Cerebellar nuclear complex (tissue), 1 donor: ENCODE results near the gene MAU2.
"Not testable (repeated sequence)": the region's sequence is repeated elsewhere in the genome, so short reads cannot be mapped to it uniquely, and the experiment has no call there.

Experiments
- DNase-seq, 2 experiments: peaks; one replicate each; lab custom pipeline; 2025; lab: John Stamatoyannopoulos, UW

The MAU2 gene

GRCh38 chr19:19345970-19346369 lies 25.3 kb downstream of the MAU2 start:
- no peak for DNase-seq

- no peak for DNase-seq
Measured at GRCh38 chr19:19347401-19348110, 26.9 kb downstream of the MAU2 start.

GRCh38 chr19:19348266-19348665 lies 27.6 kb downstream of the MAU2 start:
- DNase-seq, result no peak

GRCh38 chr19:19349365-19349764 lies 28.7 kb downstream of the MAU2 start:
- DNase-seq, result no peak

- not testable (repeated sequence) for DNase-seq
Measured at GRCh38 chr19:19350756-19351155, 30.1 kb downstream of the MAU2 start.

- DNase-seq, result no peak
Measured at GRCh38 chr19:19352823-19353222, 32.2 kb downstream of the MAU2 start.

GRCh38 chr19:19354007-19354406 lies 33.4 kb downstream of the MAU2 start:
- DNase-seq, result no peak

- DNase-seq, result no peak
Measured at GRCh38 chr19:19354932-19355331, 34.3 kb downstream of the MAU2 start.

GRCh38 chr19:19355606-19356139 lies 35.0 kb downstream of the MAU2 start:
- DNase-seq, result no peak

GRCh38 chr19:19356500-19356899 lies 35.9 kb downstream of the MAU2 start:
- DNase-seq, result no peak

- no peak for DNase-seq
Measured at GRCh38 chr19:19356901-19357566, 36.4 kb downstream of the MAU2 start.

- no peak for DNase-seq
Measured at GRCh38 chr19:19361075-19361594, 40.5 kb downstream of the MAU2 start.

GRCh38 chr19:19362075-19362474 lies 41.4 kb downstream of the MAU2 start:
- DNase-seq, result no peak

GRCh38 chr19:19366434-19367396 lies 46.1 kb downstream of the MAU2 start:
- no peak for DNase-seq

GRCh38 chr19:19368087-19368486 lies 47.5 kb downstream of the MAU2 start:
- no peak for DNase-seq

- no peak for DNase-seq
Measured at GRCh38 chr19:19371059-19371458, 50.4 kb downstream of the MAU2 start.

- DNase-seq, result no peak
Measured at GRCh38 chr19:19372656-19373416, 52.2 kb downstream of the MAU2 start.

GRCh38 chr19:19379527-19379926 lies 58.9 kb downstream of the MAU2 start:
- no peak for DNase-seq

GRCh38 chr19:19380316-19380715 lies 59.7 kb downstream of the MAU2 start:
- DNase-seq, result not testable (repeated sequence)

- DNase-seq, result no peak
Measured at GRCh38 chr19:19381007-19381926, 60.6 kb downstream of the MAU2 start.
